IPS-18c (cell line): Measurements from ENCODE around the gene F8.

Experiments used
- H3K4me3 ChIP-seq: 2 replicates; pipeline ENCODE4 v1.7.0; 2013; ENCODE audit warnings: low read depth, mild to moderate bottlenecking, low read length, moderate library complexity; ENCODE audit not compliant: insufficient read depth
- H3K9me3 ChIP-seq: one replicate; pipeline ENCODE4 v1.6.1; 2013; ENCODE audit warnings: mild to moderate bottlenecking, low read length, moderate library complexity; ENCODE audit not compliant: control insufficient read depth, insufficient read depth

F8 gene

DNA sequence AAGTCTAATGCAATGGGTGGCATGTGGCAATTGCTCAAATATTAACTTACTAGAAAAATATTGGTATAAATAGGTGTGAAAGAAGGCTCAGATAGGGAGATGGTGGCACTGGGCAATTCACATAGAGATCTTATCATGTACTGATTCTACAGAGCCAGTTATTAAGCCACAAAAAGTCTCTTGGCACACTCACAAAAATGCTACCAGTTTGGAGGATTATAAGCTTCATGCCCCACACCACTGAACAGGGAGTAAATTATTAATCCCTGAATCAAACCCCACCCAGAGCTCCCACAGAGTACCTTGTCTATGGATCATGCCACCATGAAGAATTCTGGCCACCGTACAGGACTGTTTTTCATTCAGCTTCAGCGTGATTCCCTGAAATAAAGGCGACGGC lies 231.1 kb downstream of the F8 start:
- peaks cover 9% of the 10 kb centered on the region for H3K9me3 ChIP-seq

More for the DNA sequence above, 231.1 kb downstream of the F8 start:
- no peak overlapping the region for H3K4me3 ChIP-seq
